K562 (cell line): Measurements from ENCODE around the gene CLEC3B. TPM values are rescaled to one million over a fixed set of nuclear protein-coding genes. Genes with fewer than 3 reads are reported as not detected.

ENCODE experiments used
- CREBBP ChIP-seq: IDR thresholded peaks from one replicate; pipeline ENCODE4 v1.6.1; 2012; ENCODE audit warnings: low read depth, mild to moderate bottlenecking, control low read depth, inconsistent platforms, low read length
- CUX1 ChIP-seq: fragments of 200-800 bp; sonication (Bioruptor generic); IDR thresholded peaks from 2 replicates; pipeline ENCODE4 v1.6.1; 2016; ENCODE audit warnings: missing genetic modification characterization, missing compliant biosample characterization
- DEAF1 ChIP-seq: fragments of 450-650 bp; formaldehyde crosslinking; IDR thresholded peaks from 2 replicates; pipeline ENCODE4 v1.4.0; 2020; ENCODE audit warnings: mild to moderate bottlenecking, moderate library complexity
- FIP1L1 ChIP-seq: fragments of 200-400 bp; formaldehyde crosslinking; IDR thresholded peaks from 2 replicates; pipeline ENCODE4 v1.6.1; 2018; ENCODE audit warnings: mild to moderate bottlenecking, low read depth, low read length; ENCODE audit not compliant: poor library complexity, severe bottlenecking
- NR2C2 ChIP-seq, 2 experiments: fragments of 200-800 bp in 1 of 2; sonication (Bioruptor generic) in 1 of 2; sonication (generic) in 1 of 2; formaldehyde crosslinking in 1 of 2; IDR thresholded peaks; 2 replicates each; pipeline versions ENCODE4 v1.6.1 to v1.8.0; 2016 to 2022; ENCODE audit warnings: mild to moderate bottlenecking in 1 of 2, missing compliant biosample characterization in 1 of 2, missing genetic modification characterization in 1 of 2, missing genetic modification reagents in 1 of 2
- TEAD2 ChIP-seq: fragments of 450-650 bp; IDR thresholded peaks from 2 replicates; pipeline ENCODE4 v1.6.1; 2016; ENCODE audit warnings: missing genetic modification characterization, control low read depth, missing compliant biosample characterization
- ZFP30 ChIP-seq: fragments of 250-450 bp; sonication (Bioruptor Pico); IDR thresholded peaks from 2 replicates; pipeline ENCODE4 v1.8.0; 2022; ENCODE audit warnings: moderate library complexity, mild to moderate bottlenecking, inconsistent platforms, borderline replicate concordance
- ZNF12 ChIP-seq: sonication (generic); formaldehyde crosslinking; IDR thresholded peaks from 2 replicates; pipeline ENCODE4 v1.4.0; 2020; ENCODE audit warnings: mild to moderate bottlenecking, missing genetic modification reagents
- ZNF717 ChIP-seq: fragments of 250-450 bp; sonication (Bioruptor Pico); IDR thresholded peaks from 2 replicates; pipeline ENCODE4 v1.5.0; 2021
- polyA plus RNA-seq, 8 experiments: library from polyadenylated mRNA; depleted of rRNA in 4 of 8; stranded (reverse) in 5 of 8; unstranded in 3 of 8; fragments of >200 nt; fragmentation: Nextera tagmentation in 2 of 8; fragmentation: Illumina TruSeq in 1 of 8; extraction: Ambion mirVana in 2 of 8; extraction: Trizol in 1 of 8; gene quantifications; 2 replicates each; pipeline versions ENCODE4 v1.2.1 to v1.2.3, GENCODE V29; 2011 to 2014; ENCODE audit warnings: inconsistent platforms in 1 of 8, missing spikeins in 1 of 8
- total RNA-seq, 7 experiments: library from RNA; depleted of rRNA in 6 of 7; stranded (reverse); fragments of >200 nt in 6 of 7; fragmentation: Illumina TruSeq in 2 of 7; extraction: Trizol in 2 of 7; gene quantifications; 2 replicates each; pipeline versions ENCODE4 v1.2.1 to v1.2.3, GENCODE V29; 2011 to 2021; ENCODE audit warnings: low replicate concordance in 1 of 7
- TF ChIP-seq, protein P1 (sequence below): fragments of 250-450 bp; sonication (Bioruptor Pico); IDR thresholded peaks from 2 replicates; pipeline ENCODE4 v1.4.0; 2020; ENCODE audit warnings: borderline replicate concordance
- TF ChIP-seq, protein P2 (sequence below): fragments of 250-450 bp; sonication (Bioruptor Pico); IDR thresholded peaks from 2 replicates; pipeline ENCODE4 v1.4.0; 2020; ENCODE audit warnings: mild to moderate bottlenecking, moderate library complexity
- TF ChIP-seq, protein P3 (sequence below): fragments of 250-450 bp; sonication (Bioruptor Pico); IDR thresholded peaks from 2 replicates; pipeline ENCODE4 v1.5.0; 2021

The CLEC3B gene
- total and polyA plus RNA-seq, 9 of the 15 experiments (the other 6 are each of a cell fraction or from before 2014, with no cell fraction given): not detected

DNA sequence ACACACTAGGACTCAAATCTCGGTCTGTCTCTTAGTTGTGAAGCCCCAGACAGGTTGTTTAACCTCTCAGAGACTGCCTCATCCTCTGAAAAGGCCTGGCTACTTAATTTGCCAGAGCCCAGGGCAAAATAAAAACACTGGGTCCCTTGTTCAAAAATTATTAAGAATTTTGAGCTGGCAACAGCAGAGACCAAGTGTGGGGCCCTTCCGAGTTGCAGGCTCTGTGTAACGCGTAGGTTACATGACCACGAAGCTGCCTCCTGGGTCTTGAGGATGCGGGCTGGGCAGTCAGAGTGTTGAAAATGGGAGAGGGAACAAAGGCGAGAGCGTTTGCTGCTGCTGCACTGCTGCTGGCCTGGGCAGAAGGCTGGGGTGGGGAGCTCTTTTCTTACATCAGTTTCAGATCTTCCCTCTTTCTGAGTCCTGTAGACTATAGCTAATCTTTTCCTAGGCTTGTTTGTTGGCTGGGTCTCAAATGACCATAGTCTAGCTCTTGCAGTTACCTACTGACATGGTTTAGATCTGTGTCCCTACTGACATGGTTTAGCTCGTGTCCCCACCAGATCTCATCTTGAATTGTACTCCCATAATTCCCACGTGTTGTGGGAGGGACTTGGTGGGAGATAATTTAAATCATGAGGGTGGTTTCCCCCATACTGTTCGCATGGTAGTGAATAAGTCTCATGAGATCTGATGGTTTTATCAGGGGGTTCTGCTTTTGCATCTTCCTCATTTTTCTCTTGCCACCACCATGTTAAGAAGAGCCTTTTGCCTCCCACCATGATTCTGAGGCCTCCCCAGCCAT is 49.9 kb downstream of the CLEC3B start (continued):
- TF ChIP-seq CUX1 (CRISPR knock-in tag) (no peak), DEAF1 (no peak), ZNF12 (CRISPR knock-in tag) (no peak), CREBBP (no peak), FIP1L1 (no peak), ZFP30 (CRISPR knock-in tag) (no peak), TEAD2 (tag) (peak; percentile 20; the same call in 1 of the 2 replicates), NR2C2 (CRISPR knock-in tag; IDR thresholded peaks at IDR 0.05) (no peak), NR2C2 (tag; IDR thresholded peaks at IDR 0.05) (peak; percentile 28; the same call in 1 of the 2 replicates), ZNF717 (CRISPR knock-in tag) (no peak)
- TF ChIP-seq, protein P1, sequence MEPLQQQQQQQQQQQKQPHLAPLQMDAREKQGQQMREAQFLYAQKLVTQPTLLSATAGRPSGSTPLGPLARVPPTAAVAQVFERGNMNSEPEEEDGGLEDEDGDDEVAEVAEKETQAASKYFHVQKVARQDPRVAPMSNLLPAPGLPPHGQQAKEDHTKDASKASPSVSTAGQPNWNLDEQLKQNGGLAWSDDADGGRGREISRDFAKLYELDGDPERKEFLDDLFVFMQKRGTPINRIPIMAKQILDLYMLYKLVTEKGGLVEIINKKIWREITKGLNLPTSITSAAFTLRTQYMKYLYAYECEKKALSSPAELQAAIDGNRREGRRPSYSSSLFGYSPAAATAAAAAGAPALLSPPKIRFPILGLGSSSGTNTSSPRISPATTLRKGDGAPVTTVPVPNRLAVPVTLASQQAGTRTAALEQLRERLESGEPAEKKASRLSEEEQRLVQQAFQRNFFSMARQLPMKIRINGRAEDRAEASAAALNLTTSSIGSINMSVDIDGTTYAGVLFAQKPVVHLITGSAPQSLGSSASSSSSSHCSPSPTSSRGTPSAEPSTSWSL (CRISPR knock-in tag): 0 out of 2 replicates have a peak, but pooled peaks have one; percentile 31
- TF ChIP-seq, protein P2, sequence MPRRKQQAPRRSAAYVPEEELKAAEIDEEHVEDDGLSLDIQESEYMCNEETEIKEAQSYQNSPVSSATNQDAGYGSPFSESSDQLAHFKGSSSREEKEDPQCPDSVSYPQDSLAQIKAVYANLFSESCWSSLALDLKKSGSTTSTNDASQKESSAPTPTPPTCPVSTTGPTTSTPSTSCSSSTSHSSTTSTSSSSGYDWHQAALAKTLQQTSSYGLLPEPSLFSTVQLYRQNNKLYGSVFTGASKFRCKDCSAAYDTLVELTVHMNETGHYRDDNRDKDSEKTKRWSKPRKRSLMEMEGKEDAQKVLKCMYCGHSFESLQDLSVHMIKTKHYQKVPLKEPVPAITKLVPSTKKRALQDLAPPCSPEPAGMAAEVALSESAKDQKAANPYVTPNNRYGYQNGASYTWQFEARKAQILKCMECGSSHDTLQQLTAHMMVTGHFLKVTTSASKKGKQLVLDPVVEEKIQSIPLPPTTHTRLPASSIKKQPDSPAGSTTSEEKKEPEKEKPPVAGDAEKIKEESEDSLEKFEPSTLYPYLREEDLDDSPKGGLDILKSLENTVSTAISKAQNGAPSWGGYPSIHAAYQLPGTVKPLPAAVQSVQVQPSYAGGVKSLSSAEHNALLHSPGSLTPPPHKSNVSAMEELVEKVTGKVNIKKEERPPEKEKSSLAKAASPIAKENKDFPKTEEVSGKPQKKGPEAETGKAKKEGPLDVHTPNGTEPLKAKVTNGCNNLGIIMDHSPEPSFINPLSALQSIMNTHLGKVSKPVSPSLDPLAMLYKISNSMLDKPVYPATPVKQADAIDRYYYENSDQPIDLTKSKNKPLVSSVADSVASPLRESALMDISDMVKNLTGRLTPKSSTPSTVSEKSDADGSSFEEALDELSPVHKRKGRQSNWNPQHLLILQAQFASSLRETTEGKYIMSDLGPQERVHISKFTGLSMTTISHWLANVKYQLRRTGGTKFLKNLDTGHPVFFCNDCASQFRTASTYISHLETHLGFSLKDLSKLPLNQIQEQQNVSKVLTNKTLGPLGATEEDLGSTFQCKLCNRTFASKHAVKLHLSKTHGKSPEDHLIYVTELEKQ (CRISPR knock-in tag): 0 out of 2 replicates have a peak, but pooled peaks have one; percentile 5
- TF ChIP-seq, protein P3, sequence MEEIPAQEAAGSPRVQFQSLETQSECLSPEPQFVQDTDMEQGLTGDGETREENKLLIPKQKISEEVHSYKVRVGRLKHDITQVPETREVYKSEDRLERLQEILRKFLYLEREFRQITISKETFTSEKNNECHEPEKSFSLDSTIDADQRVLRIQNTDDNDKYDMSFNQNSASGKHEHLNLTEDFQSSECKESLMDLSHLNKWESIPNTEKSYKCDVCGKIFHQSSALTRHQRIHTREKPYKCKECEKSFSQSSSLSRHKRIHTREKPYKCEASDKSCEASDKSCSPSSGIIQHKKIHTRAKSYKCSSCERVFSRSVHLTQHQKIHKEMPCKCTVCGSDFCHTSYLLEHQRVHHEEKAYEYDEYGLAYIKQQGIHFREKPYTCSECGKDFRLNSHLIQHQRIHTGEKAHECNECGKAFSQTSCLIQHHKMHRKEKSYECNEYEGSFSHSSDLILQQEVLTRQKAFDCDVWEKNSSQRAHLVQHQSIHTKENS (CRISPR knock-in tag): no peak
